Prostate gland (tissue), 2 donors: Measurements from ENCODE around the gene KITLG. TPM values are rescaled to one million over a fixed set of nuclear protein-coding genes. Genes with fewer than 3 reads are reported as not detected.

ENCODE experiments used
- DNase-seq: peaks from one replicate; pipeline ENCODE4 v3.0.0-alpha.2; 2019; ENCODE audit warnings: low spot score
- H3K27ac ChIP-seq, 2 donors: fragments of 200-600 bp; sonication (generic); 2 replicates each; pipeline ENCODE4 v1.5.1; 2017 to 2019
- H3K27me3 ChIP-seq: fragments of 200-600 bp; sonication (generic); replicated peaks from 2 replicates; pipeline ENCODE4 v1.5.1; 2019; ENCODE audit not compliant: insufficient read depth
- H3K36me3 ChIP-seq, 2 donors: fragments of 200-600 bp; sonication (generic); 1 replicate in 1 of 2; 2 replicates in 1 of 2; pipeline versions ENCODE4 v1.5.1 to v1.8.1; 2017 to 2019
- H3K4me1 ChIP-seq: fragments of 200-600 bp; sonication (generic); replicated peaks from 2 replicates; pipeline ENCODE4 v1.5.1; 2019
- H3K4me3 ChIP-seq, 2 donors: fragments of 200-600 bp; sonication (generic); 2 replicates each; pipeline ENCODE4 v1.5.1; 2017 to 2019
- H3K9me3 ChIP-seq: fragments of 200-600 bp; sonication (generic); 2 replicates; pipeline ENCODE4 v1.5.1; 2017
- POLR2A ChIP-seq: fragments of 450-650 bp; IDR thresholded peaks from one replicate; pipeline ENCODE4 v1.6.1; 2016; ENCODE audit warnings: antibody characterized with exemption, mild to moderate bottlenecking
- POLR2AphosphoS5 ChIP-seq: sonication (generic); formaldehyde crosslinking; IDR thresholded peaks from one replicate; pipeline ENCODE4 v1.6.1; 2017; ENCODE audit warnings: antibody characterized with exemption
- WGBS: methylation state at CpG from one replicate; pipeline ENCODE4 v1.1.5; 2018; 5-methylcytosine and 5-hydroxymethylcytosine counted together
- intact Hi-C: fragments of 100-400 bp; cut with DNase I; formaldehyde crosslinking; loops from one replicate; pipeline ENCODE4 v1.14.2; 2022
- small RNA-seq, 2 donors: library from RNA; depleted of rRNA; stranded (forward); fragments of <200 nt; gene quantifications; one replicate each; pipeline ENCODE3, GENCODE V24; 2016
- total RNA-seq, 2 donors: library from RNA; depleted of rRNA; stranded (reverse); fragments of >200 nt; gene quantifications; one replicate each; pipeline ENCODE4 v1.1.0, GENCODE V29; 2016
- TF ChIP-seq, protein P1 (sequence below), 4 experiments: fragments of 200-600 bp in 2 of 4; fragments of 450-650 bp in 2 of 4; sonication (generic) in 2 of 4; IDR thresholded peaks; 1 replicate in 3 of 4; 2 replicates in 1 of 4; pipeline ENCODE4 v1.5.1; 2016 to 2019; ENCODE audit warnings: antibody characterized with exemption in 4 of 4, mild to moderate bottlenecking in 2 of 4, moderate library complexity in 2 of 4

KITLG gene
- total RNA-seq, 2 donors from 2014 or later: 21.0 to 23.2 TPM

GRCh38 chr12:88445705-88446394 lies 134.4 kb downstream of the KITLG start:
- Histone ChIP-seq H3K36me3 (no peaks in the 10 kb centered on the region), H3K27ac (no peak overlapping the region), H3K4me1 (no peaks in the 10 kb centered on the region), H3K9me3 (no peaks in the 10 kb centered on the region), H3K27me3 (no peaks in the 10 kb centered on the region), H3K4me3 (no peak overlapping the region)
- TF ChIP-seq POLR2A (no peak), POLR2AphosphoS5 (no peak)
- no peak for DNase-seq
- intact Hi-C loops: no loop called here

DNA sequence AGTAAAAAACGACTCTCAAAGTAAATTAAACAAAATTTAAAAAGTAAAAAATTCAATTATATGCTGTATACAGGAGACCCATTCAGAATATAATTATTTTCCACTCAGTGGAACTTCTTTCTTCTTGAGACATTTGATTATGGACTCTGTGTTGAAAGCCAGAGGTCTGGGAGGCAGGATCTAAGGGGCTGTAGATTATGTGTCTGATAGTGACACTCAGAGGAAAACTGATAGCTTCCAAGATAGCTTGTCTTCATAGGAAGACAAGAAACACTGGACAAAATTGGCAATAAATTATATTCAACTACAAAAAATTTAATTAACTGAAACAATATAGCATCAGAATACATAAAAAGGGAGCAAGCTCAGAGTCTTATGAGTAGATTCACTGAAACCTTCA lies 135.8 kb downstream of the KITLG start:
- no peaks in the 10 kb centered on the region for H3K4me1 ChIP-seq
- no peaks in the 10 kb centered on the region for H3K9me3 ChIP-seq
- H3K36me3 ChIP-seq: no peaks in the 10 kb centered on the region
- H3K4me3 ChIP-seq: no peak overlapping the region
- no peaks in the 10 kb centered on the region for H3K27me3 ChIP-seq
- no peak for DNase-seq
- H3K27ac ChIP-seq: no peak overlapping the region
- WGBS: 74% methylated on average over 1 of the region's 1 CpG
- TF ChIP-seq POLR2A: no peak
- TF ChIP-seq, protein P1, sequence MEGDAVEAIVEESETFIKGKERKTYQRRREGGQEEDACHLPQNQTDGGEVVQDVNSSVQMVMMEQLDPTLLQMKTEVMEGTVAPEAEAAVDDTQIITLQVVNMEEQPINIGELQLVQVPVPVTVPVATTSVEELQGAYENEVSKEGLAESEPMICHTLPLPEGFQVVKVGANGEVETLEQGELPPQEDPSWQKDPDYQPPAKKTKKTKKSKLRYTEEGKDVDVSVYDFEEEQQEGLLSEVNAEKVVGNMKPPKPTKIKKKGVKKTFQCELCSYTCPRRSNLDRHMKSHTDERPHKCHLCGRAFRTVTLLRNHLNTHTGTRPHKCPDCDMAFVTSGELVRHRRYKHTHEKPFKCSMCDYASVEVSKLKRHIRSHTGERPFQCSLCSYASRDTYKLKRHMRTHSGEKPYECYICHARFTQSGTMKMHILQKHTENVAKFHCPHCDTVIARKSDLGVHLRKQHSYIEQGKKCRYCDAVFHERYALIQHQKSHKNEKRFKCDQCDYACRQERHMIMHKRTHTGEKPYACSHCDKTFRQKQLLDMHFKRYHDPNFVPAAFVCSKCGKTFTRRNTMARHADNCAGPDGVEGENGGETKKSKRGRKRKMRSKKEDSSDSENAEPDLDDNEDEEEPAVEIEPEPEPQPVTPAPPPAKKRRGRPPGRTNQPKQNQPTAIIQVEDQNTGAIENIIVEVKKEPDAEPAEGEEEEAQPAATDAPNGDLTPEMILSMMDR (IDR thresholded peaks at IDR 0.05): no peak
- no peak for TF ChIP-seq POLR2AphosphoS5
- intact Hi-C loops: no loop called here

Small RNA genes within 50 kb of the gene (small RNA-seq; reads per million reads assigned to genes)
- gene RNU1-117P: 0 reads per million in 2 donors
